GM18511 (cell line): ENCODE measurements around the gene TCP11.

Experiments used
- ATAC-seq: cut with Tn5 transposase; IDR thresholded peaks from one replicate; pipeline ENCODE4 v1.9.1; 2021; ENCODE audit warnings: mild to moderate bottlenecking, moderate library complexity; ENCODE audit not compliant: unreplicated experiment

The TCP11 gene

DNA sequence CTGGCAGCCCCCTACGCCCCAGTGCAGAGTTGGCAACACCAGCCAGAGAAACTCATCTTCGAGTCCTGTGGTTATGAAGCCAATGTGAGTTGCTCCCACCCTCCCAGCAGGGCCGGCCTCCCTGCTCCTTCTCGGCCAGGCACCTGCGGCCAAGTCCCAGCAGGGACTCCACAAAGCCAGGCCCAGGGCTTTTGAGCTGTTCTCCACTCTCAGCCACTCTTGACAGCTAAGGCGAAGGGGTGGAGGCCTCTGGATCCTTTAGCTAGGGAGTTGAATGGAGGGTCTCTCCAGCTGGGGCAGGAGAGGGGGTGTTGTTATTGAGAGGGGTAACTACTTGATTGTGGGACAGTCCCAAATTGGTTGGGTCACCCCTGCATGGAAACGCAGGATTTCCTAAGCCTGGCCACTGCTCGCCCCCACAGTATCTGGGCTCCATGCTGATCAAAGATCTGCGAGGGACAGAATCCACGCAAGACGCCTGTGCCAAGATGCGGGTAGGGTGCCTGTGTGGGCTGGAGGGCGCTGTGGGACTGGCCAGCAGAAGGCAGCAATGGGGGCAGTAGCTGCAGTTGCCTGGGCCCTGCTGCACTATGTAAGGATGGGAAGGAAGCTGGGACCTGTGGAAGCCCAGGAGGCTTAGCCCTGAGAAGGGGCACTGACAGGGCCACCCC is 58.3 kb downstream of the TCP11 start:
- no peak for ATAC-seq

DNA sequence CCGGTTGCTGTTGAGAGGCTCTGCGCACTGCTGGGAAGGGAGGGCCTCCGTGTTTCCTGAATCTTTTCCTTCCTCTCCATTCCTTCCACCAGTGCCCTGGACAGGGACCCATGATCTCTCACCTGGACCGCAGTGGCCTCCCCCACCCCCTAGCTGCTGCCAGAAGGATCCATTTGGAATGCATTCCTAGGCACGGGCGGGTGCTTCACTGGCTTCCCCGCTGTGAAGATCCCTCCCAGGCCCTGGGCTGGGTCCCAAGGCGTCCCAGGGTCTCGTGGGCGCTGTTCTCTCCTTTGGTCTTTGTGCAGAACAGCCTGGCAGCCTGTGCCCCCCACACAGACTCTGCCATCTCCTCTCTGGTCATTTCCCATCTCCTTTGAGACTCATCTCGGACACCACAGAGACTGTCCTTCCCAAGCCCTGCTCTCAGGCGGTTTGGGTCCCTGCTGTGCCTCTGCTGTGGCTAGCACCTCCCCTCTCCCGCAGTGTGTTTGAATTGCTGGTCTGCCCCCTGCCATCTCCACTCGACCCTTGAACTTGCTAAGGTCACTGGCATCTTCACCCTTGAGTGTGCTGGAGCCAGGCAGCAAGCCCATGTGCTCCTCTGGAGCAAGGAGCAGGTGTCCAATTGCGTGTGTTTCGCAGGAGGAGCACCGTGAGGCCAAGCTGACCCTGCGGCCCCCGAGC is 59.0 kb downstream of the TCP11 start:
- no peak for ATAC-seq

DNA sequence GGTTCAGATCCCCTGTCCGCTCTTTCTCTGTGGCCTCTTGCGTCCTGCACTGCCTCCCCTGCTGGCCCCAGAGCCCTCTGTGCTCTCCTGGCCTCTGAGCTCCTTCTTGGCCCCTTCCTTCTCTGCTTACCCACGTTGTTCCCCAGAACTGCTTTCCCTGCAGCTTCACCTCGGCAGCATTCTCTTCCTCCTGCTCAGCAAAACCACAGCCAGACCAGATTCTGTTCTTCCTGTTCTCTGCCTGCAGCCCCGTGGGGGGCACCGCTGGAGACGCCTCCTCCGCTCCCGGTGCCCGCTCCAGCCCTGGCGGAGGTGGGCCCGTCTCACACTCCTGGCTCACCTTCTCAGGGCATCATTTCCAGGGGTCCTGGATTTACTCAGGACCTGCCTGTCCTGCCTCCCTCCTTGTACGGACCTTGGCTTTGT is 59.7 kb downstream of the TCP11 start:
- ATAC-seq = no peak

DNA sequence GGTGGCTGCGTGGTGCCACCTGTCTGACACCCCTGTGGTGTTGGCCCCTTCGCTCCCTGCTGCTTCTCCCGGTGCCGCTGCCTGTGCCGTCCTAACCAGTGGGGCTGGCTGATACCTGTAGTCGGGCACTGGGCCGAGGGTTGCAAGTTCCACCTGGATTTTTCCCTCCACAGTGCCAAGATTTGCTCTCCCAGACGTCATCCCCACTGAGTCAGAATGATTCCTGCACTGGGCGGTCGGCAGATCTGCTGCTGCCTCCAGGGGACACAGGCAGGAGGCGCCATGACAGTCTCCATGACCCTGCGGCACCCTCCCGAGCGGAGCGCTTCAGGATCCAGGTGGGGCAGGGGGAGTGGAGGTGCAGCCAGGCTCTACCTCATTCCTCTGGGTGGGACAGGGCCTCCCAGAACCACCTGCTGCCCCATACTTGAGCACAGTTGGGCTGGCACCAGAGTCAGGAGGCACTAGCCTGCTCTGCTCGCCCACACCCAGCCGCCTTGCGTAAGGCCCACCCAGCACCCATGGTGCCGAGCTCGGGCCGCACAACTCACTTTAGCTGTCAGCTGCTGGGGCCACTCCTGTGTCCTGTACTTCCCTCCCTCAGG is 60.2 kb downstream of the TCP11 start:
- no peak for ATAC-seq

- no peak for ATAC-seq
Measured at GRCh38 chr6:35080016-35080680, 61.0 kb downstream of the TCP11 start.

- no peak for ATAC-seq
Measured at GRCh38 chr6:35079311-35080000, 61.7 kb downstream of the TCP11 start.

GRCh38 chr6:35078896-35079295 is 62.2 kb downstream of the TCP11 start:
- ATAC-seq = no peak

DNA sequence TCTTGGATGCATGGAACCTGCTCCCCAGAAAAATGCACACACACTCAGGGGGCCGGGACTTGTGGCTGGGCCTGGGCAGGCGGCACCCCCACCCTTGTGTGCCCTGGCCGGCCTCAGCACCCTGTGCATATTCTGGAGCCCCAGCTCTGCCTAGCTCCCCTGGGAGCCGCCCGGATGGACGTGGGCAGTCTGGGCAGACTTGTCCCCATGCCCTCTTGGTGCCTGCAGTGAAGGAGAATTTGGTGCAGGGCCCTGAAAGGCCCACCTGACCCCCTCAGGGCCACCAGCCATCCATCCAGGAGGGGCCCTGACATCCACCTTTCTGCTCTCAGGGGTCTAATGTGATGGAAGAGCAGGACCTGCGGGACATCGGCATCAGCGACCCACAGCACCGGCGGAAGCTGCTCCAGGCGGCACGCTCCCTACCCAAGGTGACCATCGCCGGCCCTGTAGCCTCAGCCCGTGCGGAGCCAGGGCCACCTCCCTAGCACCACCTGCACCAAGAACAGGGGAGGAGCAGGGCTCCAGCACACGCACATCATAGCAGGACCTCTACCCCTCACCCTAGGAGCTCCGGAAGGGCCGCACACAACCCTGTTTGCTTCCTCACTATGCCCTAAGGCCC is 62.8 kb downstream of the TCP11 start:
- no peak for ATAC-seq

- ATAC-seq = no peak
Measured at GRCh38 chr6:35077713-35078105, 63.4 kb downstream of the TCP11 start.

DNA sequence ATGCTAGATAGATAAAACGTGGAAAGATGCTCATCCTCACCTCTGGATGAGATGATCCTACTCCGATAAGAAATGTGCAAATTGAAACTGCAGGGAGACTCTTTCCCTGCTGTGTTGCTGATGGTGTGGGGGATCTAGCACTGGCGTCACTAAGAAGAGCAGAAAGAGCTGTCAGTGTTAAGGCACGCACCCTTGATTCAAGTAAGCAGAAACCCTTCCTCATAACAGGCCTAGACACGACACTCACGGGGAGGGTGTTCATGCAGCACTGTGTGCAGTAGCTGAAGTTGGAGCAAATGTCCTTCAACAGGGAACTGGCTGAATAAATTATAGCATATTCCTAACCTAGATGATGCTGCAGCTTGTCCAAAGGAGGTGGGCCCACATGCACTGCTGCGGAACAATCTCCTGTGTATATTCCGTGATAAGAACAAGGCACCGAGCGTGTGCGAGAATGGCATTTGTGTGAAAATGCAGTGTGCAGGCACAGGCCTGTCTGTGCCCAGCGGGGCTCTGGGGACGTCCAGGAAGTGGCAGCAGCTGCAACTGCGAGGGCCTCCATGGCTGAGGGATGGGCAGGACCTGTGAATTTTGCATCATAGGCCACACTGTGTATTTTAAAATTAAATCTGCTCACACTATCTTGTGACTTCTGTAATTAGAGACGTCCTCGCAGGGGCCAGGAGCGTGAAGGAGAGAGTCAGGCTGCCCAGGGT is 64.0 kb downstream of the TCP11 start:
- no peak for ATAC-seq

- no peak for ATAC-seq
Measured at GRCh38 chr6:35073766-35074471, 67.2 kb downstream of the TCP11 start.

DNA sequence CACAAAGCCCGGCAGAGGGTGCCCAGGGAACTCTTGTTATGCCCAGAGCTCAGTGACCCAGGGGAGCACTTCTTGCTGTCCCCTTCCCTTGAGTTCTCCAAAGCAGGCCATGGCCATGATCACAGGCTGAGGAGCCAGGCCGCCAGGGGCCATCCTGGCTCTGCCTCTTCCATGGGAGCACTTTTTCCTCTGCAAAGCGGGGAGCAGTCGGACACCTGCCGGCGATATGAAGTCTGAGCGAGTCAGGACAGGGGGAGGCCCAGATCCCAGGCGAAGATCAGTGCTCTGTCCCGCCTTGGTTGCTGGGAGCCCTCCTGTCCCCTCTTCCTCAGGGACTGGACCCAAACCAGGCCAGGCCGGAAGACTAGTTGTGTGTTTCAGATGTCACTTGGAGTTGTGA is 67.9 kb downstream of the TCP11 start:
- ATAC-seq = no peak

DNA sequence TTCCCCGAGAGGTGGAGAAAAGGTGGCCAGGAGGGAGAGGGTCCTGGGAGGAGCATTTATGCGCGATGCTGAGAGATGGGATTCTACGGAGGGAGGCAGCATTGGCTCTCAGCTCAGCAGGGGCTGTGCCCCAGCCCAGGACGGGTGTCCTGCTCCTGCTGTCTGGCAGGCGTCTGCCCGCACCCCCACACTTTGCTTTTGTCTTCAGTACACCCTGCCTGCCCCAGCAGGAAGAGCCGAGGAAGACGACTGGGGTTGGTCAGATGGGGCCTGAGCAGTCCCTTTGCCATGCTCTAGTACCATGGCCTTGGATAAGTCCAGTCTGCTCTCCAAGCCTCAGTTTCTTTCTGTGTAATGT is 68.5 kb downstream of the TCP11 start:
- no peak for ATAC-seq

GRCh38 chr6:35072051-35072697 is 69.0 kb downstream of the TCP11 start:
- no peak for ATAC-seq

DNA sequence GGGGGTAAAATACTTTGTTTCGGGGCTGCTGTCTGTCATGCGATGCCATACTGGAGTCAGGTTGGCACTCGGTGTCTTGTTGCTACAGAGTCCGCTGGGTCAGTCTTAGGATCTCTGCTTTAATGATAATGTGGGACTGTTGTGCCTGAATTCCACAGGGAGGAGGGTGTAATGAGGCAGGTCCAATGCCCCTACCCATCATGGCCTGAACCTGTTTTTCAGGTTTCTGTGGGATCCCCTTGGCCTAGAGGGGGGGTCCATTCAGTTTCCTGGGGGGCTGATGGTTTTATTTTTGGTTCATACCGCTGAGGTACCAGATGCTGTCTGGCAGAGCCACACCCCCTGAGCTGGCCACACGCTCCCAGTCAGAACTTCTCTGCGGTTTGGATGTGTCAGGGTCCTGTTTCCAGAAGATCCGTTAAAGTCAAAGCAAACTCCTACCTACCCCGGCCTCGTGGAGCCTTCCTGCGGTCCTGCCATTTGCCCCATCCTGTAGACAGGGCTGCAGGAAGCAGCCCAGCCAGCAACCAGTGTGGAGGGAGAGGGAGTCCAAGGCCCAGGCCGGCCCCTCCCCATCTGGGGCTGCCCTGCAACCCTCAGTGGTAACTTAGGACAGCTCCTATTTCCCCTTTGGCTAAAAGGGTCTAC is 69.7 kb downstream of the TCP11 start:
- no peak for ATAC-seq

DNA sequence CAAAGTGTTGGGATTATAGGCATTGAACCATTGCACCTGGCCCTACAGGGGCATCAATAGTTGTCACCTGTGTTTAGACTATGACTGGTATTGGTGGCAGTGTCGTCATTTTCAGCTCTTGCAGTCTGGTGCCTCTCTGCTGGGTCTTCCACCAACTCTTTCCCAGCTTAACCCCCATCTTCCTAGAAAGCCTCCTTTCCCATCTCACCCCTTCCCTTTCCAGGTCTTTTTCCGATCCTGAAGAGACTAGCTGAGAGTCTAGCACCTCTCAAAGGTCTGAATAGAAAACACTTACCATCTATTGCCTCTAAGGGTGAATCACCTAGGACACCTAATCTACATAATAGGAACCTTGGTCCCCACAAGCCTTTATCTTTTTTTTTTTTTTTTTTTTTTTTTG is 71.0 kb downstream of the TCP11 start:
- no peak for ATAC-seq

DNA sequence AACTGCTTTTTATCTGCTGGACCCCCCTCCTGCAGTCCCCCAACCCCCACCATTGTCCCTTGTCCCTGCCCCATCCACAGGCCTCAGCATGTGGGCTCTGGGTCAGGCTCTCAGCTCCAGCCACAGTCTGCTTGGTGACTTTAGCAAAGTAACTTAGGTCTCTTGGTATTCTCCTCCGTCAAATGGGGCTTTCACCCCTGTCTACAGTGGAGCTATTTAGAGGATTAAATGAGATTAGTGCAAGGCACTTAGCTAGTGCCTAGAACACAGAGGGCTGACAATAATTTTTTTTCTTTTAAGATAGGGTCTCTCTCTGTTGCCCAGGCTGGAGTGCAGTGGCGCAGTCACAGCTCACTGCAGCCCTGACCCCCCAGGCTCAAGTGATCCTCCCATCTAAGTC is 71.9 kb downstream of the TCP11 start:
- no peak for ATAC-seq

DNA sequence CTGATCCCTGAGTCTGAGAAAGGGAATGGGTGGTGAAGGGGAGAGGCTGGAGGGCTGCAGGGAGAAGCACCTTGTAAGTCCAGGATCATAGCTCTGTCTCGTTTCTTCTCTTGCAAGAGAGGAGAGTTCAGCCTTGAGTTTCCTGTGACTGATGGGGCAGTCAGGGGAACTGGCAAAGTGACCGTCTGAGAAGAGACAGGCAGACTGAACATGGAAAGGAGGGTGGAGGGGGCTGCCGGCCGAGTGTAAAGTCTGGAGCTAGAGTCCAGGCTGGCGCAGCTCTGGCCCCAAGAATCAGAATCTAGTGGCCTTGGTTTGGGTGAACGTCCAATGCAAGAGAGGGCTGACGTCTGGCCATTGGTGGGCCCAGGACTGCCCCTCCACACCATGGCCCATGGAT is 72.5 kb downstream of the TCP11 start:
- no peak for ATAC-seq

DNA sequence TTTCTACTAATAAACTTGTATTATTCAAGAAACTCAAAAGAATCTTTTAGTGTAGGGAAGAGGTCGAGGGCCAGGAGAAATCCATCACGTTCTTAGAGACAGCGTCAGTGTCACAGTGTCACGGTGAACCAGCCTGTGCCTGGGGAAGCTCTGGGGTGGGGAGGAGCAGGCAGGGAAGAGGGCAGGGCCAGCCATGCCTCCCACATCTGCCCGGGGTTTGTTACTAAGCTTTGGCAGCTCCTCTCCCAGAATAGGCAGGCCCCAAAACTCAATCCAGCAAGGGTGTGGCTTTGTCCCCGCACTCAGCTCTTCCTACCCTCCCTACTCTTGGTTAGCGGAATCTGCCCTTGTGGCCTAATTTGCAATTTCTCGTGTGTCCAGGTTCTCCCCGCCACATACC is 72.9 kb downstream of the TCP11 start:
- ATAC-seq = no peak
